ENCODE results near the gene PDK4. TPM values are rescaled to one million over a fixed set of nuclear protein-coding genes. Genes with fewer than 3 reads are reported as not detected.

The PDK4 gene
- total RNA-seq, 1 donor from 2014 or later, result 0.34 TPM

DNA sequence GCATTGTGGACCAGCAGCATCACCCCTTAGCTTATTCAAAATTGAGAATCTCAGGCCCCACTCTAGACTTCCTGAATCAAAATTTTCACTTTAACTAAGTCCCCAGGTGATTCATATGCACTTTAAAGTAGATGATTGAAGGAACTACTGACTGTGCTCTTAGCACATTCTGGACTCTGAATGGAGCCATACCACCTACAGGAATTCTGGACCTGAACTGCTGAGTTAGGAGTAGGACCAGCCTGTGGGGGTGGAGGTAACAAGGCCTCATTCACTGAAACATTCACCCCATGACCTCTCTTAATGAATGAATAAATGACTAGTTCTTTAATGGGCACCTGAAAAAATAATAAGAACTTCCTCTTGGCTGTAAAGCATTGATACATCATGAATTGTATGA, 7.3 kb downstream of the PDK4 start:
- DNase-seq (ENCODE audit: low read depth), result no peak
- FAIRE-seq, result no peak
- H3K79me2 ChIP-seq (ENCODE audit: insufficient read depth, low read length), result no peaks in the 10 kb centered on the region
- no peak overlapping the region for H3K27ac ChIP-seq (ENCODE audit: low read depth, low read length)
- H3K4me3 ChIP-seq (ENCODE audit: insufficient read depth, low read depth, low read length), result no peak overlapping the region
- no peaks in the 10 kb centered on the region for H3K4me1 Mint-ChIP-seq (ENCODE audit: low read depth, unreplicated experiment)
- no peaks in the 10 kb centered on the region for H3K27me3 Mint-ChIP-seq (ENCODE audit: low read depth, unreplicated experiment)
- no peaks in the 10 kb centered on the region for H3K4me1 ChIP-seq (ENCODE audit: insufficient read depth, low read length)
- no peak overlapping the region for H3K27ac Mint-ChIP-seq (ENCODE audit: unreplicated experiment)
- H3K9ac ChIP-seq (ENCODE audit: low read length), result no peak overlapping the region
- no peaks in the 10 kb centered on the region for H3K36me3 Mint-ChIP-seq (ENCODE audit: low read depth, unreplicated experiment)
- no peaks in the 10 kb centered on the region for H3K9me3 ChIP-seq (ENCODE audit: insufficient read depth, low read depth, low read length)
- TF ChIP-seq EZH2 (IDR thresholded peaks at IDR 0.05; ENCODE audit: insufficient read depth, low read length), result no peak
- TF ChIP-seq, protein P1, sequence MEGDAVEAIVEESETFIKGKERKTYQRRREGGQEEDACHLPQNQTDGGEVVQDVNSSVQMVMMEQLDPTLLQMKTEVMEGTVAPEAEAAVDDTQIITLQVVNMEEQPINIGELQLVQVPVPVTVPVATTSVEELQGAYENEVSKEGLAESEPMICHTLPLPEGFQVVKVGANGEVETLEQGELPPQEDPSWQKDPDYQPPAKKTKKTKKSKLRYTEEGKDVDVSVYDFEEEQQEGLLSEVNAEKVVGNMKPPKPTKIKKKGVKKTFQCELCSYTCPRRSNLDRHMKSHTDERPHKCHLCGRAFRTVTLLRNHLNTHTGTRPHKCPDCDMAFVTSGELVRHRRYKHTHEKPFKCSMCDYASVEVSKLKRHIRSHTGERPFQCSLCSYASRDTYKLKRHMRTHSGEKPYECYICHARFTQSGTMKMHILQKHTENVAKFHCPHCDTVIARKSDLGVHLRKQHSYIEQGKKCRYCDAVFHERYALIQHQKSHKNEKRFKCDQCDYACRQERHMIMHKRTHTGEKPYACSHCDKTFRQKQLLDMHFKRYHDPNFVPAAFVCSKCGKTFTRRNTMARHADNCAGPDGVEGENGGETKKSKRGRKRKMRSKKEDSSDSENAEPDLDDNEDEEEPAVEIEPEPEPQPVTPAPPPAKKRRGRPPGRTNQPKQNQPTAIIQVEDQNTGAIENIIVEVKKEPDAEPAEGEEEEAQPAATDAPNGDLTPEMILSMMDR (IDR thresholded peaks at IDR 0.05; ENCODE audit: insufficient read depth, low read depth, low read length), result no peak
- H4K20me1 ChIP-seq (ENCODE audit: insufficient read depth, low read length), result no peaks in the 10 kb centered on the region
- no peak overlapping the region for H3K4me2 ChIP-seq (ENCODE audit: low read length)
- H3K9me3 Mint-ChIP-seq (ENCODE audit: unreplicated experiment), result no peaks in the 10 kb centered on the region
- no peak overlapping the region for H3K4me3 Mint-ChIP-seq (ENCODE audit: unreplicated experiment)
- no peak overlapping the region for H2AFZ ChIP-seq (ENCODE audit: low read depth, low read length)
- no peaks in the 10 kb centered on the region for H3K36me3 ChIP-seq (ENCODE audit: insufficient read depth, low read length)
- H3K27me3 ChIP-seq (ENCODE audit: insufficient read depth, low read length), result no peaks in the 10 kb centered on the region

DNA sequence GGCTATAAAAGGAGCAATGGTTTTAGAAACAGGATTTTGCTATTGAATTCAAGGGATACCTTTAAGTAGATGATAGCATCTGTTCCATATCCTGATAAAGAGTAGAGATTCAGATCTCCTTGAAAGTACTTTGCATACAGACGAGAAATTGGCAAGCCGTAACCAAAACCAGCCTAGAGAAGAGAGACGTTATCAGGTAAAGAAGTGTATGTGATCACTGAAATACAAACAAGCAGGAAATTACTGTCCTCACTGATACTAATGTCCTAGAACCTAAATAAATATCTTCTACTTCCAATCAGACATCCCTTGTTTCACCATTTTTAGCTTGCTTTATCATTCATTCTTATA, 9.4 kb downstream of the PDK4 start:
- Mint-ChIP-seq H3K27ac (ENCODE audit: unreplicated experiment) (no peak overlapping the region), H3K4me3 (ENCODE audit: unreplicated experiment) (no peak overlapping the region), H3K36me3 (ENCODE audit: low read depth, unreplicated experiment) (no peaks in the 10 kb centered on the region), H3K9me3 (ENCODE audit: unreplicated experiment) (no peaks in the 10 kb centered on the region), H3K27me3 (ENCODE audit: low read depth, unreplicated experiment) (no peaks in the 10 kb centered on the region), H3K4me1 (ENCODE audit: low read depth, unreplicated experiment) (no peaks in the 10 kb centered on the region)
- no peak overlapping the region for H3K9ac ChIP-seq (ENCODE audit: low read length)
- H3K9me3 ChIP-seq (ENCODE audit: insufficient read depth, low read depth, low read length), result no peaks in the 10 kb centered on the region
- no peaks in the 10 kb centered on the region for H3K4me1 ChIP-seq (ENCODE audit: insufficient read depth, low read length)
- no peak for DNase-seq (ENCODE audit: low read depth)
- H3K27me3 ChIP-seq (ENCODE audit: insufficient read depth, low read length), result no peaks in the 10 kb centered on the region
- no peak overlapping the region for H2AFZ ChIP-seq (ENCODE audit: low read depth, low read length)
- H3K79me2 ChIP-seq (ENCODE audit: insufficient read depth, low read length), result no peaks in the 10 kb centered on the region
- H3K4me3 ChIP-seq (ENCODE audit: insufficient read depth, low read depth, low read length), result no peak overlapping the region
- no peak overlapping the region for H3K27ac ChIP-seq (ENCODE audit: low read depth, low read length)
- no peak overlapping the region for H3K4me2 ChIP-seq (ENCODE audit: low read length)
- H4K20me1 ChIP-seq (ENCODE audit: insufficient read depth, low read length), result no peaks in the 10 kb centered on the region
- no peak for FAIRE-seq
- no peaks in the 10 kb centered on the region for H3K36me3 ChIP-seq (ENCODE audit: insufficient read depth, low read length)
- no peak for TF ChIP-seq EZH2 (IDR thresholded peaks at IDR 0.05; ENCODE audit: insufficient read depth, low read length)
- TF ChIP-seq, protein P1 (IDR thresholded peaks at IDR 0.05; ENCODE audit: insufficient read depth, low read depth, low read length), result no peak

DNA sequence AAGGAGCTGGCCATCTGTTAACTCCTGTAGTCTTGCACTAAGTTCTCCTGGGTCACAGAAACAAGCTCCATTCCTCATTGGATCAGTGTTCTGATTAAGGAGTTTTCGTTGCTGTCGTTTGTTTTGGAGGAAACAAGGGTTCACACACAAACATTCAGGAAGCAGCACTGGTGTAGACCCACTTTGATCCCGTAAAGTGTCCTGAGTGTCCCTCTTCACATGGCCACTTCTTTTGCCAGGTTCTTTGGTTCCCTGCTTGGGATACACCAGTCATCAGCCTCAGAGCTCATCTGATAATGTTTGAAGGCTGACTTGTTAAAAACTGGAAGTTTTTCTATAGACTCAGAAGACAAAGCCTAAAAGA, 10.9 kb downstream of the PDK4 start:
- DNase-seq (ENCODE audit: low read depth), result no peak
- H3K4me3 Mint-ChIP-seq (ENCODE audit: unreplicated experiment), result no peak overlapping the region
- Histone ChIP-seq H3K4me2 (ENCODE audit: low read length) (no peak overlapping the region), H3K9ac (ENCODE audit: low read length) (no peak overlapping the region), H3K9me3 (ENCODE audit: insufficient read depth, low read depth, low read length) (no peaks in the 10 kb centered on the region), H3K27me3 (ENCODE audit: insufficient read depth, low read length) (no peaks in the 10 kb centered on the region), H3K36me3 (ENCODE audit: insufficient read depth, low read length) (no peaks in the 10 kb centered on the region), H2AFZ (ENCODE audit: low read depth, low read length) (no peak overlapping the region), H3K4me3 (ENCODE audit: insufficient read depth, low read depth, low read length) (no peak overlapping the region), H3K4me1 (ENCODE audit: insufficient read depth, low read length) (no peaks in the 10 kb centered on the region), H3K27ac (ENCODE audit: low read depth, low read length) (no peak overlapping the region), H4K20me1 (ENCODE audit: insufficient read depth, low read length) (no peaks in the 10 kb centered on the region), H3K79me2 (ENCODE audit: insufficient read depth, low read length) (no peaks in the 10 kb centered on the region)
- H3K4me1 Mint-ChIP-seq (ENCODE audit: low read depth, unreplicated experiment), result no peaks in the 10 kb centered on the region
- no peaks in the 10 kb centered on the region for H3K9me3 Mint-ChIP-seq (ENCODE audit: unreplicated experiment)
- H3K36me3 Mint-ChIP-seq (ENCODE audit: low read depth, unreplicated experiment), result no peaks in the 10 kb centered on the region
- no peak overlapping the region for H3K27ac Mint-ChIP-seq (ENCODE audit: unreplicated experiment)
- H3K27me3 Mint-ChIP-seq (ENCODE audit: low read depth, unreplicated experiment), result no peaks in the 10 kb centered on the region
- TF ChIP-seq, protein P1 (IDR thresholded peaks at IDR 0.05; ENCODE audit: insufficient read depth, low read depth, low read length), result no peak
- TF ChIP-seq EZH2 (IDR thresholded peaks at IDR 0.05; ENCODE audit: insufficient read depth, low read length), result no peak
- FAIRE-seq, result no peak
